Fibroblast of the conjunctiva (primary cell): Measurements from ENCODE around the gene PRR7.
A peak's percentile ranks its signal among the peaks of the same experiment; 100 is the strongest.
"Not testable (repeated sequence)": the region's sequence is repeated elsewhere in the genome, so short reads cannot be mapped to it uniquely, and the experiment has no call there.

ENCODE experiments used
- DNase-seq: peaks from one replicate; pipeline ENCODE4 v3.0.0-alpha.2; 2010; ENCODE audit warnings: low read depth

Gene PRR7

DNA sequence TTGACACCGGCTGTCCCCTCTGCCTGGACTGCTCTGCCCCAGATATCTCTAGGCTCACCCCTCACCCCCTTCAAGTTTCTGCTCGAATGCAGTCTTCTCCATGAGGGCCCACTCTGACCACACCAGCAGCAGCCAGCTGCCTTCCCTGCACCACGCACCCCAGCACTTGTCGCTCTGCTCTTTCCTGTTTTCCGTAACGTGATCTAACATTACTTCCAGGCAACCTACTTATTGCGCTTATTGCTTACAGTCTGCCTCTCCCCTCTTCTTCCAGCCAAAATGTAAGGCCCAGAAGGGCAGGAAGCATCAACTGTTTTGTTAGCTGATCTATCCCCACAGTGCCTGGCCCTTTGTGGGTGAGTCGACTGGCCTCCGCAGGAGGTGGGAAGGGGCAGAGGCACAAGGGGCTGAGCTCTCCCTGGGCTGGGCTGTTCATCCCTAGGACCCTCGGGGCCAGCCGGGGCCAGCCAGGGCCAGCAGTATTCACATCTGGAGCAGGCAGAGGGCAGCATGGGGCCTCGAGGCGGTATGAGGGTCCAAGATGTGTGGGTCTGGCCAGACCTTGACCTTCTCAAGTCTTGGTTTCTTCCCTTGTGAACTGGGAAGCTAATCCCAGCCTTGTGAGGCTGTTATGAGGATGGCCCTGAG is 38.4 kb downstream of the PRR7 start:
- no peak for DNase-seq

DNA sequence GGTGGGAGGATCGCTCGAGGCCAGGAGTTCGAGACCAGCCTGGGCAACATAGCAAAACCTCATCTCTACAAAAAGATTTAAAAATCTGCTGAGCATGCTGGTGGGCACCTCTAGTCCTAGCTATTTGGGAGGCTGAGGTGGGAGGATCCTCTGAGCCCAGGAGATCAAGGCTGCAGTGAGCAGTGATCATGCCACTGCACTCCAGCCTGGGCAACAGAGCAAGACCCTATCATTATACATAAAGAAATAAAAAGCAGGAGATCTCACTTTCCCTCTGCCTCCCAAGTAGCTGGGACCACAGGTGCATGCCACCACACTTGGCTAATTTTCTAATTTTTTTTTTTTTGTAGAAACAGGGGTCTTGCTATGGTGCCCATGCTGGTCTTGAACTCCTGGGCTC is 39.1 kb downstream of the PRR7 start:
- not testable (repeated sequence) for DNase-seq

DNA sequence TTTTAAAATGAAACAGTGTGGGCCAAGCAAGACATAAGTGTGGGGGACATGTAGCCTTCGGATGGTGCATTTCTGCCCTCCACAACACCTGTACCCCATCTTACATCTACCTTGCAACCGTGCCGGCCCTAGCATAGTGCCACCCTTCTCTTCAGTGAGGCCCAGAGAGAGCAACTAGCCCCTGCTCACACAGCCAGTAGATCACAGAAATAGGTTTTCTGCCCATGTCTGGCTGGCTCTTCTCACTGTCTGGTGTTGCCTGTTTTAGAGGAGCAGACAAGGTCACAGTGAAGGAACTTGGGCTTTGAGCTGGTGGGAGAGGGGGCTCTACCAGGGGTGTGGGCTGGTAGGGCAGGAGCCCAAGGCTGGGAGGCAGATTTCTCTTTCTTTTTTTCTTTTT is 39.6 kb downstream of the PRR7 start:
- DNase-seq: no peak

DNA sequence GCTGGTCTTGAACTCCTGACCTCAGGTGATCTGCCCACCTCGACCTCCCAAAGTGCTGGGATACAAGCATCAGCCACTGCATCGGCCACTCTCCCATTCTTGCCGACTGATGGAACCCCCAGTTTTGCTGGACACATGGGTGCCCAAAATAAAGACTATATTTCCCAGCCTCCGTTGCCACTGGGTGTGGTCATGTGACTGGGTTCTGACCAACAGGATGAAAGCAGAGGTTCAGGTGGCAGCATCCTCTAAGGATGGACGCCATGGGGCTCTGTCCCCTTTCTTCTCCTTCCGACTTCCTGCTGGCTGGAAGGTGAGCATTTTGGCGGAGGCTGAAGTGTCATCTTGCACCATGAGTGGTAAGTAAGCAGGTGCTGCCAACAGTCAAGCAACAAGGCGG is 40.5 kb downstream of the PRR7 start:
- DNase-seq: no peak

DNA sequence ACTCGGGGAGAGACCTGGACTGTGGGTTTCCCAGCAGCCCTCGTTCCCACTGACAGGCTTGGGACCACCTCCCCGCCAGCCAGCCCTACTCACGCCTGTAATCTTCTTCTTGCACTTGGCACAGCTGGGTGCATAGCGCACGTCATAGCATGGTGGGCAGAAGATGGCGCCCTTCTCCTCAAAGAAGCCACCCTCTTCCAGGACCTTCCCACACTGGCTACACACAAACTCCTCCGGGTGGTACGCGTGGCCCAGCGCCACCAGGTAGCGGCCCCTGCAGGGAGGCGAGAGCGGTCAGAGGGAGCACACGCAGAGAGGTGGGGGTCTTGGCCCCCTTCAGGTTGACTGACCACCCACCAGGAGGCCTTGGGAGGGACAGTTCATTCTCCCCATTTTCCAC is 41.4 kb downstream of the PRR7 start:
- no peak for DNase-seq

DNA sequence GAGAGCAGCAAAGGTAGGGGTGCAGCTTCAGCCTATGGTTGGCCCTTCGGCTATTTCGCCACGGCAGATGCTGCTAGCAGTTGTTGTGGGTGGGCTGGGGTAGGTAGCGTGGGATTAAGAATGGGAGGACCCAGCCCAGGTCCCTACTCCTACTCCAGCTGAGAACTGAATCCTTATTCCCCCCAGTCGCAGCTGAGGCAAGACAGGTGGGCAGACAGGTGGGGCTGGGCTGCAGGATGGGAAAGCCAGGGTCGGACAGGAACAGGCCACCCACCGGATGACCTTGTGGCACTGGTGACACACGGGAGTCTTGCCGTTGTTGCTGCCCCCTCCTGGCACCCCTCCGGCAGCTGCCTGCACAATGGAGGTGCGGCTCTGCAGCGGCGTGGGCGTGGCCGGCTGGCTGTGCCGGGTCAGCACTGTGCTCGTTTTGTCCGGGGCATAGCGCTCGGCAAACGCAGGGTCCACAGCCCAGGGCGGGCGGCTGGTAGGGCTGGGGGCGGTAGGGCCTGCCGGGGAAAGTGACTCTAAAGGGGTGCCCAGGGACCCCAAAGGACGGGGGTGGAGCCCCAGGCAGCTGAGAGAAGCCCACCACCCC is 42.6 kb downstream of the PRR7 start:
- DNase-seq: no peak

DNA sequence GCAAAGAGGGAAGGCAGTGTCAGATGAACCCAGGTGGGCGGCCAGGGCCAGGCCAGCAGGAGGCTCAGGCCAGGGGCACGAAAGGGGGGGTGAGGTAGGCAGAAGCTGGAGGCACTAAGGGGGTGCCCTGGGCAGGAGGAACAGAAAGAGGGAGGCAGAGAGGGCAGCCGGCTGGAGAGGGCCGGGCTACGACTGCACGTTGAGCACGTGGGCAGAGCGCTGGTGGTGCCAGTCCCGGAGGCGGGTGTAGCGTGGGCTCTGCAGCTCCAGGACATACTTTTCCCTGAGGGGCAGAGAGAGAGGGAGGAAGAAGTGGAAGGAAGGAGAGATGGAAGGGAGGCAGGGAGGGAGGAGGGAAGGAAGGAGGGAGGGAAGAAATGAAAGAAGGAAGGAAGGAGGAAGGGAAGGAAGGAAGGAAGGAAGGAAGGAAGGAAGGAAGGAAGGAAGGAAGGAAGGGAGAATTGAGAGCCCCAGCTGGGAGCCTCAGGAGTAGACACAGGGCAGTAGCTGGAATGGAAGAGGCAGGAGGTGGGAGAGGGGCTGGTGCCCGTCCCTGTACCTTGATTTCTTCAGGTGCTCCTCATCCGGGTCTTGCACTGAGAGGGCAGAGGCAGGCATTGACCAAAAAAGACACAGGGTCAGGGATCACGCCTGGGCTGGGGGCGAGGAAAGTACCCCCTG is 43.8 kb downstream of the PRR7 start:
- DNase-seq: no peak

DNA sequence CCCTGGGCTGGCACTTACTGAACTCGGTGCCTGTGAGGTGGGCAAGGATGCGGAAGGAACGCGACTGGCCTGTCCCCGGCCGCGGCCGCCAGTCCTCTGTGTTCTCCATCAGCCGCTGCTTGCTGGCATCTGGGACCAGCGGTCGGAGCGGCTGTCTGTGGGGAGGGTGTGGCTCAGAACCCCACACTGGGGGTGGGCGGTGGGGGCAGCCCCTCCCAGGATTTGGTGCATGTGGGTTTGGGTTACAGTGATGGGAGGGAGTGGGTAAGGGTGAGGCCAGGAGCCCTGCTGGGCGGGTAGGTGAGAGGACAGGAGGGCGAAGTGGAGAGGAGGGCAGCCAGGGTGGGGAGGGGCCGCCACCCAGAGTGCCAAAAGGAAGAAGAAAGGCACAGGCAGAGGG is 44.4 kb downstream of the PRR7 start:
- DNase-seq: no peak

DNA sequence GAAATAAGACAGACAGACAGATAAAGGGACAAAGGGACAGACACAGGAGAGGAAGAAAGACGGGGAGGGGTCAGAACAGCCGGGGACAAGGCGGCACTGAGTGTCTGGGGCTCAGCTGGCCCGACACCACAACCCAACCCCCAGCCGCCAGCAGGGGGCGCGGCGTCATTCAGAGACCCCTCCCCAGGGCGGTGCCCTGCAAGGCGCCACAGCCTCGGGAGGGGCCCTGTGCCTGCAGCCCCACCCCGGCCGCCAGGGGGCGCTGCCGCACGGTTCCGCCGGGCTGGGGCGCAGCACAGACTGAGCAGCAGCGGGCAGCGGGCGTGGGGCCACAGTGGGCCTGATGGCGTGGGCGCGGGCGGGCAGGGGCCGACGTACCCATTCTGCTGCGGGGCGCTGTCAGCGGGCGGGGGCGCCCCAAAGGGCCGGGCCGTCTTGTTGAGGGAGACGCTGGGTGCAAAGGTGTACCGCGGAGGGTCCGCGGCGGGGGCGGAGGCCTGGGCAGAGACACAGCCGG is 44.9 kb downstream of the PRR7 start:
- no peak for DNase-seq

DNA sequence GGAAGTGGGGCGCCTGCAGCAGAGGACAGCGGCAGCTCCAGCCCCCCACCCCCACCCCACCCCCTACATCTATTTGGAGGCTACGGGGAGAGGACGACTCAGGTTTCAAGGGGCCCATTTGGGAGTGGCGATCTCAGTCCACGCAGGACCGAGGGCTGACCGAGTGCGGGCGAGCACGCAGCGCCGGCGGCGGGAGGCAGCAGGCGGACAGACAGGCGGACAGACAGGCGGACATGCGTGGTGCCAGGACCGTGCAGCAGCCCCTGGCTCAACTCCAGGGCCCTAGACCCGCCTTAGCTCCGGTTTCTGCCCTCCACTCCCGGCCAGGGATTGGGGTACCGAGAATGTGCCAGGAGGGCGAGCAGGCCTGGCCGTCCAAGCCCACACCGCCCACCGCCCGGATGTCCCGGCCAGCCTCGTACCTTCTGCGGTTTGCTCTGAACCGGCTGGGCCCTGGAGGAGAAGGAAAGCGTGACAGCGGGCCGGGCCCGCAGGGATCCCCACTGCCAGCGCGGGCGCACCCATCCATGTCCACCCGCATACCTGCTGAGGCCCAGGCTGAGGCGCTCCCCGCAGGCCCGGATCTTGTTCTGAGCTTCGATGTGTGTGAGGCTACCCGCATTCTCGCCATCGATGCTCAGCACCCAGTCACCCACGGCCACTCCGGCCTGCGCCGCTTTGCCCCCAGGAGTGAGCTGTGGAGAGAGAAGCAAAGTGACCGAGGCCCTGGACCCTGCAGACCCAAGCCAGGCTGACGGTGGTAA is 45.6 kb downstream of the PRR7 start:
- no peak for DNase-seq

DNA sequence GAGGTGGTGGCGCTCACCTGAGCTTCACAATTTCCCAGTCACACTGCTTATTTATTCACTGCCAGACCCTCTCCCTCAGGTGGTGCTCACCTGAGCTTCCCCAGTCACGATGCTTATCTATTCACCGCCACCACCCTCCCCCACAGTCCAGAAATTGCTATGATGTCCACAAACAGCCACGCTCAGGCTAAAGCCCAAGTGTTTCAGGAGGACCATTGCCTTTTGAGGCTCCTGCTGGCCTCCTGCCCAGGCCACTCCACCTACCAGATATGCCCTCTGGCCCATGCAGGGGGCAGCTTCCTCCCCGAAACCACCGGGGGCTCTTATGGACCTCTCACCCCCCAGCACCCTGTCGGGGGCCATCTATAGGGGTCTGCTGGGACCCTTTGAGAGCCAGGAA is 46.2 kb downstream of the PRR7 start:
- no peak for DNase-seq

DNA sequence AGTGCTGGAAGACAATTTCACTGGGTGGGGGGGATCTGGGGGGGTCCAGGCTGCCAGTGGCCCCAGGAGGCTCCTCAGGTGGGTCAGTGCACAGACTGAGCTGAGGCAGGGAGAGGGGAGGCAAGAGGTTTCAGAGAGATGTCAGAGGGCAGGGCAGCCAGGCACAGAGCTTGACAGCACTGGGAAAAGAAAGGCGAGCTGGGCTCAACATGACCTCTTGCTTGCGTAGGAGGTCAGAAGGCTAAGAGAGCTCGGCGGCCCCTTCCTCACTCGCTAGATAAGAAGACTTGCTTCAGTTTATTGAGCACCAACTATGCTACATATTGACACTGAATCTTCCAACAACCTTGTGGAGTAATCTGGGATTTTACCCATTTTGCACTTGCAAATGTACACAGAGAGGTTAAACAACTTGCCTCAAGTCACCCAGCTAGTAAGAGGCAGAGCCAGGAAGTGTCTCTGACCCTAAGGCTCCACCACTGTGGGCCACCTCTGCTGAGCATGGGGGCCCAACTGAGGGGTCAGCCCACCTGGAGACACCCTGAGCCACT is 47.3 kb downstream of the PRR7 start:
- no peak for DNase-seq

DNA sequence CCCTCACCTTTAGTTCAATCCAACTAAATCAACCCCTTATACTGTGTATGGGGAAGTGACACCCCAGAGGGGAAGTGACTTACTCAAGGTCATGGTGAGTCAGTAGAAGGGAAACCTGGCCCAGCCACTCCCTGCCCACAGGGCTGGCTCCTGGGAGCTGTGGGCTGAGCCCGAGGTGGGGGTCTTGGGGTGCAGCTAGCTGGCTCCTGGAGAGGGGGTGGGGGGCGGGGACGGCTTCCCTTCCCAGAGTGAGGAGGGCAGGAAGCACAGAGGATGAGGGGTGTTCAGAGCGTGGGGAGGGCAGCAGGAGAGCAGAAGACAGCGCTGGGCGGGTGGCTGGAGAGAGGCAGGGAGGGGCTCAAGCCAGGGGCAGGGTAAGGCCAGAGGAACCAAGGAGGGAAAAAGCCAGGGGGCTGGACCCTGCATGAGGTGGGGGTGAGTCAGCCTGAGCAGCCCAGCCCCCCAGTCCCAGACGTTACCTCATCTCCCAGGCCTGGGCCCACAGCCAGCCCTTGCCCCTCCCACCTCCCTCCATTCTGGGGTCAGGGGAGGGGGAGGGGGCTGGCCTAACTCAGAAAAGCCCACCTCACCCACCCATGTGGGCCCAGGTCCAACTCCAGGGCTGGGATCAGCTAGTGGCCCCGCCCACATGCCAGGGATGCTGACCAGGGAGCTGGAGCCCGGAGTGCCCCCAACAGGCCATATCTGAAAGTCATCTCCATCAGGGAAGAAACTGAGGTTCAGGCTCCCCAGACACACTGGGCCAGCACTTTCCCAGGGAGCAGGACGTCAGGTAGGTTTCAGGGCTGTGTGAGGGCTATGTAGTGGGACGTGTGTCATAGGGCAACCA is 48.0 kb downstream of the PRR7 start:
- peak; percentile 85 for DNase-seq

DNA sequence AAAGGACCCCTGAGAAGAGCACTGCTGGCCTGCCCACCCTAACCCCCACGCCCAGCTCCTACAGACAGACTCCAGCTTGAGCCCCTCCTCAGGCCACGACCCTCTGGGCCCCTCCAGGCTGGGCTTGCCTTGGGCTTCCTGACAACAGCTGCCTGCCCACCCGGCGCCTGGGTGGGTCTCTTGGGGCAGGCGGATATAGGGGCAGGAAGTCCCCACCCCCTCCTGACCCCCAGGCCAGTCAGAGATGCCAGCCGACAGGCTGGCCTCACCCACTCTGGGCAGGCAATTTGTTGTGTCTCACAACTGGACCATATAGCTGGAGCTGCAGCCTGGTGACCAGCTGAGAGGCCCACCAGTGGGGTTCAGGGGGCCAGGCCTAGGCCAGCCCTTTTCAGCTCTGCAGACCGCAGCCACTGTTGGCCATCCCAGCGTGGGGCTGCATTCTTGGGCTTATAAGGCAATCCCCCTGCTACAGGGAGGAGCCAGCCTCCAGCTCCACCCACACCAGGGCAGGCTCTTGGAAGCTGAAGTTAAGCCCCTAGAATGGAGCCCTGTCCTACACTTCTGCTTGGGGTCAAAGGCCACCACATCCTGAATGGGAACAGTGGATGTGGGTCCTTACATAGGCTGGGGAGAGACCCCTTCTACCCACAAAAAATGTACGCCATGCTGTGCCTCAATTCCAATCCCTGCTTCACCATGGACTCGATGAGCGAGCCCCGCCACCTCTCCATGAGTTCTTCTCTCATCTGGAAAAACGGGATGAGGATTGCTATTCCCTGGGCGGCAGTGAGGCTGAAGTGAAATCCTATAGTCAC is 48.8 kb downstream of the PRR7 start:
- DNase-seq: peak; percentile 88

DNA sequence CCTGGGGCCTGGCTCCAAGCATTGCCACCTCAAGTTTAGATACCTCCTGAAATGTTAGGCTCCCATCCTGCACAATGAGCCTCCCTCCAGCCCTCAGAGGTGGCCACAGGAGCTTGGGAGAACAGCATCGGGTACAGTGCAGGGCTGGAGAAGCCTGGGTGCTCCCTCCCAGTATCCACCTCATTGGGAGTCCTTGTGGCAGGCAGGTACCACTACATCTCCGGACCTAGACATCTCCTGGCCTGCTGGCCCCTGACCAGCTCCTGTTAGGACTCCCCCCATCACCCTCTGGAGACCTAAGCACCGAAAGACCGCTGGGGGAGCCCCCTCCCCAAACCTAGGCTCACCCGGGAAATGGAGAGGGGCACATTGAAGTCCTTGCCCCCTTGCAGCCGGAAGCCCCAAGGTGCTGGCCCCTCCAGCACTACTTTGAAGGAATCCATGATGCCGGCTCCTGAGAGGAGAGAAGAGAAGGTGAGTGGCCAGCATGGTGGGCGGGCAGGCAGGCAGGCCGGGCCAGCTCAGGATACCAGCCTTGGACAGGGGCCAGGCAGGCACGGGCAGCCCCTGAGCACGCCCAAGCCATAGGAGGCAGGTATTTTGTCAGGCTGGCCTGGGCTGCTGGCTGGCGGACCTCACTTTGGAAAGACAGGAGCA is 49.6 kb downstream of the PRR7 start:
- no peak for DNase-seq

DNA sequence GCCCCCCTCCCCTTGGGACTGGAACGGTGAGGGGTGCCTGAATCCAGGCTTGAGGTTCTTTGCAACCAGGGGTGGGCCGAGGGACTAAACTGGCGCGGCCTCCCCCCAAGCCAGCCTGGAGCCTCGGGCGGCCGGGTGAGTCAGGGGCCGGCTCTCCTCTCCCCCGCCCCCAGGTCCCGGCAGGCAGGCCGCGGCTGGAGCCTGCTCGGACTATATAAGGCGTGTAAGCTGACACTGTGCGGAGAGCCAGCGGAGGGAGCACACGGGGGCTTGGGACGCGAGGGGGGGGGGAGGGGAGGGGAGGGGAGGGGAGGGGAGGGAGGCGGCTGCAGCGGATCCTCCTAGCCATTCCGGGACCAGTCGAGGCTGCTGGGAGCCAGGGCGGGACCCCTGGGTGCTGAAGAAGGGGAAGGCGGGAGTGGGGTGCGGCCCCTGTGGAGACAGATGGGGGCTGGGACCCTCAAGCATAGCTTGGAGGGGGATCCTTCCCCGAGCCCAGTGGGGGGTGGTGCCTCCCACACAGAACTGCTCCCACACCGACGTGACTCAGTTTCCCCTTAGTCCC is 50.2 kb downstream of the PRR7 start:
- DNase-seq: peak; percentile 91

DNA sequence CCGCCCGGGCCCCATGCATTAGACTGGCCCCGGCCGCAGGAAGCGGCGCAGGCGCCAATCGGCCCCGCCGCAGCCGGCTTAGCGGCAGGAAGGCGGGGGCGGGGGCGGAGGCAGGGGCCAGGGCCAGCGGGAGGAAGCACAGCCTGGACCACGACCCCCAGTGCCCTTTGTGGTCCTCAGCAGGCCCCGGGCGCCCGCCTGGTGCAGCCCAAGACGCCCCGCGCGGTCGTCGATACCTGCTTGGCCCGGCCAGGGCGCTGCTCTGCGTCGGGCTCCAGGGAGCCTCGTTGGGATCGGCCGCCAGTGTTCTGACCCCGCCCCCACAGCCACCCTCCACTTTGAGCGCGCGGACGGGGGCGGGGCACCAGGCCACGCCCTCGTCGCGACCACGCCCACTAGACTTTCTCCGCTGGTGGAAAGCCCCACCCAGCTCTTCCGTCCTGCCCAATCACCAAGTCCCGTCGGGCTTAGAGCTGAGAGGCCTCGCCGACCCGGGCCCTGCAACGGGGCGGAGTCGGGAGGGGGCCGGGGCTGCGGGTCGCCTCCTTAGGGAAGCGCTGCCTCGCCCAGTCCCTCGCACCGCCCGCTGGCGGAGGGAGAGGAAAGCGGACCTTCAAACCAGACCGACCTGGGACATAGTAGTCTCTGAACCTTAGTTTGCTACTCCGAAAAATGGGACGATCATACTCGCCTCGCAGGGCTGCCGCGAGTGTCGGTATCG is 50.8 kb downstream of the PRR7 start, which contains the start of gene PDLIM7:
Gene PDLIM7 (minus strand): TSS at position 313 of the 721 bp plus-strand sequence. CDS start 1,092 bp downstream, outside the sequence.
- DNase-seq: peak; percentile 97

DNA sequence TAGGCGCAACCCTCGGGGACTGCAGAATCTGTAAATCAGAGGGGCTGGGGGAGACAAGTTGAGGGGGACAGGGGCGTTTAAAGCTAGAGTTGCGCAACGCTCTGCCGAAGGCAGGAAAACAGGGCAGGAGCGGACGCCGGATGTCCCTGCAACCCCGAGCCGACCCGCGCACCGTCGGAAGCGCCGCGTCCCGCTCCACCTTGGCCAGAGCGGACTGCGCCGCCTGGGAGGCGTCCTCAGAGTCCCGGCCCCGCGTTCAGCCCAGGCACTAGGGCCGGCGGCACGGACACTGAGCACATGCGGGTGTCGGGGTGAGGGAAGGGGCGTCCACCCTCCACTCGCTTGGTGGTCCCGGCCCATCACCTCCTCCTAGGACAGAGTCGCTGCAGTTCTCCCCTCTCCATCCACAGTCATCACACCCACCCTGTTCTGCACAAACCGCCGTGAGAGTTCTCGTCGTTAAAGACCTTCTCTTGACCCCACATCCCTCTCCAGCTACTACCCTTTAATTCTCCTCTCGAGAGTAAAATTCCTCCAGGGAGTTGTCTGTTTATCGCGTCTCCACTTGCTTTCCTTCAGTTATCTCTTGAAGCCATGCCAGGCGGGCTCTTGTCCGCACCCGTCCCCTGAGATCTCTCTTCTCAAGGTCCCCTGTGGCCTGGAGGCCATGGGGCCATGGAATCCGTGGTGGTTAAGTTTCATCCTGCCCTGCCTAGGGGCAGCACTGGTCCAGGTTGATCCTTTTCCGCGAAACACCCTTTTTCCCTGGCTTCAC is 51.6 kb downstream of the PRR7 start:
- no peak for DNase-seq
